ENCODE data around the gene FCHO2. TPM values are rescaled to one million over a fixed set of nuclear protein-coding genes. Genes with fewer than 3 reads are reported as not detected.
"Not testable (repeated sequence)": the region's sequence is repeated elsewhere in the genome, so short reads cannot be mapped to it uniquely, and the experiment has no call there.

Gene FCHO2
- total RNA-seq, 2 donors from 2014 or later, result 34.4 to 38.2 TPM

- Histone ChIP-seq H3K4me3 (no peak overlapping the region), H3K27ac (no peak overlapping the region), H3K4me1 (ENCODE audit: control insufficient read depth in 1 of 2, low read depth in 2 of 2) (no peaks in the 10 kb centered on the region), H3K36me3 (no peaks in the 10 kb centered on the region), H3K27me3 (replicated peaks; ENCODE audit: insufficient read depth) (no peaks in the 10 kb centered on the region), H3K9me3 (no peaks in the 10 kb centered on the region)
- no peak for TF ChIP-seq CTCF (IDR thresholded peaks at IDR 0.05)
- ATAC-seq (ENCODE audit: insufficient number of reproducible peaks, low FRiP score, low read depth), result no peak
- no peak for DNase-seq (ENCODE audit: low spot score)
Observed at GRCh38 chr5:72921886-72922285, 34.0 kb upstream of the FCHO2 start.

- Histone ChIP-seq H3K27ac (no peak overlapping the region), H3K36me3 (no peaks in the 10 kb centered on the region), H3K9me3 (no peaks in the 10 kb centered on the region), H3K27me3 (replicated peaks; ENCODE audit: insufficient read depth) (no peaks in the 10 kb centered on the region), H3K4me3 (no peak overlapping the region), H3K4me1 (ENCODE audit: control insufficient read depth in 1 of 2, low read depth in 2 of 2) (no peaks in the 10 kb centered on the region)
- DNase-seq (ENCODE audit: low spot score) (no peak), ATAC-seq (ENCODE audit: insufficient number of reproducible peaks, low FRiP score, low read depth) (no peak)
- TF ChIP-seq CTCF (IDR thresholded peaks at IDR 0.05), result no peak
Observed at GRCh38 chr5:72922422-72922821, 33.4 kb upstream of the FCHO2 start.

GRCh38 chr5:72925336-72926010 lies 30.4 kb upstream of the FCHO2 start:
- no peak for TF ChIP-seq CTCF (IDR thresholded peaks at IDR 0.05)
- DNase-seq (ENCODE audit: low spot score) (no peak), ATAC-seq (ENCODE audit: insufficient number of reproducible peaks, low FRiP score, low read depth) (no peak)
- H3K27ac ChIP-seq, result no peak overlapping the region
- H3K4me1 ChIP-seq (ENCODE audit: control insufficient read depth in 1 of 2, low read depth in 2 of 2), result no peaks in the 10 kb centered on the region
- H3K9me3 ChIP-seq, result no peaks in the 10 kb centered on the region
- H3K27me3 ChIP-seq (replicated peaks; ENCODE audit: insufficient read depth), result no peaks in the 10 kb centered on the region
- H3K36me3 ChIP-seq, result no peaks in the 10 kb centered on the region
- no peak overlapping the region for H3K4me3 ChIP-seq

GRCh38 chr5:72932686-72933085 lies 23.2 kb upstream of the FCHO2 start:
- not testable (repeated sequence) for H3K4me1 ChIP-seq (ENCODE audit: control insufficient read depth in 1 of 2, low read depth in 2 of 2); H3K9me3 ChIP-seq

GRCh38 chr5:72934953-72935725 lies 20.7 kb upstream of the FCHO2 start:
- not testable (repeated sequence) for ATAC-seq (ENCODE audit: insufficient number of reproducible peaks, low FRiP score, low read depth); H3K9me3 ChIP-seq; H3K27ac ChIP-seq; H3K4me3 ChIP-seq; DNase-seq (ENCODE audit: low spot score); H3K36me3 ChIP-seq; H3K27me3 ChIP-seq (replicated peaks; ENCODE audit: insufficient read depth)
- H3K4me1 ChIP-seq (ENCODE audit: control insufficient read depth in 1 of 2, low read depth in 2 of 2), result peaks cover 0 to 12% of the 10 kb centered on the region in 2 donors

More at GRCh38 chr5:72932686-72933085, 23.2 kb upstream of the FCHO2 start:
- not testable (repeated sequence) for ATAC-seq (ENCODE audit: insufficient number of reproducible peaks, low FRiP score, low read depth); H3K4me3 ChIP-seq; H3K27me3 ChIP-seq (replicated peaks; ENCODE audit: insufficient read depth); H3K27ac ChIP-seq; DNase-seq (ENCODE audit: low spot score); H3K36me3 ChIP-seq

GRCh38 chr5:72936893-72937292 lies 18.9 kb upstream of the FCHO2 start:
- Histone ChIP-seq H3K36me3 (no peaks in the 10 kb centered on the region), H3K27ac (no peak overlapping the region), H3K27me3 (replicated peaks; ENCODE audit: insufficient read depth) (no peaks in the 10 kb centered on the region), H3K9me3 (no peaks in the 10 kb centered on the region), H3K4me3 (no peak overlapping the region), H3K4me1 (ENCODE audit: control insufficient read depth in 1 of 2, low read depth in 2 of 2) (peaks cover 0 to 12% of the 10 kb centered on the region in 2 donors)
- no peak for TF ChIP-seq CTCF (IDR thresholded peaks at IDR 0.05)
- ATAC-seq (ENCODE audit: insufficient number of reproducible peaks, low FRiP score, low read depth) (no peak), DNase-seq (ENCODE audit: low spot score) (no peak)

Measured in thoracic aorta (tissue), 2 donors.